SK-N-SH treated with all-trans-retinoic acid at 6 μM for 48 hours (cell line): Measurements from ENCODE around the gene MESP2.

Experiments
- ATAC-seq: fragments of 200-7000 bp; cut with Tn5 transposase; 3 replicates; pipeline ENCODE4 v1.9.1; 2020; ENCODE audit warnings: mild to moderate bottlenecking, moderate library complexity
- ARNTL ChIP-seq: fragments of 450-650 bp; formaldehyde crosslinking; IDR thresholded peaks from 2 replicates; pipeline ENCODE4 v1.5.0; 2020; ENCODE audit warnings: low read depth, mild to moderate bottlenecking, moderate library complexity, borderline replicate concordance
- BACH2 ChIP-seq: fragments of 250-450 bp; sonication (Bioruptor Pico); IDR thresholded peaks from 2 replicates; pipeline ENCODE4 v1.9.0; 2021; ENCODE audit warnings: mild to moderate bottlenecking, borderline replicate concordance
- CSDC2 ChIP-seq: fragments of 250-450 bp; sonication (Bioruptor Pico); IDR thresholded peaks from 2 replicates; pipeline ENCODE4 v1.5.0; 2020; ENCODE audit warnings: mild to moderate bottlenecking, moderate library complexity
- ESRRG ChIP-seq: fragments of 250-450 bp; sonication (Bioruptor Pico); IDR thresholded peaks from 2 replicates; pipeline ENCODE4 v1.6.1; 2021; ENCODE audit warnings: mild to moderate bottlenecking
- GLIS3 ChIP-seq: fragments of 250-450 bp; sonication (Bioruptor Pico); IDR thresholded peaks from 2 replicates; pipeline ENCODE4 v1.5.0; 2020; ENCODE audit warnings: mild to moderate bottlenecking, moderate library complexity
- PATZ1 ChIP-seq: fragments of 250-450 bp; sonication (Bioruptor Pico); IDR thresholded peaks from 2 replicates; pipeline ENCODE4 v1.8.0; 2020; ENCODE audit warnings: mild to moderate bottlenecking, moderate library complexity, borderline replicate concordance
- POU6F1 ChIP-seq: fragments of 250-450 bp; sonication (Bioruptor Pico); IDR thresholded peaks from 2 replicates; pipeline ENCODE4 v1.8.0; 2021; ENCODE audit warnings: low read depth, mild to moderate bottlenecking, moderate library complexity, borderline replicate concordance
- PPARA ChIP-seq: fragments of 250-450 bp; sonication (Bioruptor Pico); IDR thresholded peaks from 2 replicates; pipeline ENCODE4 v1.5.0; 2020; ENCODE audit warnings: mild to moderate bottlenecking, borderline replicate concordance
- RARB ChIP-seq: fragments of 250-450 bp; sonication (Bioruptor Pico); IDR thresholded peaks from 2 replicates; pipeline ENCODE4 v1.8.0; 2021; ENCODE audit warnings: mild to moderate bottlenecking, moderate library complexity
- SNAI2 ChIP-seq: fragments of 250-450 bp; sonication (Bioruptor Pico); IDR thresholded peaks from 2 replicates; pipeline ENCODE4 v1.5.0; 2020; ENCODE audit warnings: mild to moderate bottlenecking, moderate library complexity
- TCF4 ChIP-seq: fragments of 250-450 bp; sonication (Bioruptor Pico); IDR thresholded peaks from 2 replicates; pipeline ENCODE4 v1.8.0; 2021; ENCODE audit warnings: mild to moderate bottlenecking, moderate library complexity, borderline replicate concordance
- TOX ChIP-seq: fragments of 250-450 bp; sonication (Bioruptor Pico); IDR thresholded peaks from 2 replicates; pipeline ENCODE4 v1.8.0; 2021; ENCODE audit warnings: mild to moderate bottlenecking, moderate library complexity, borderline replicate concordance
- ZC3H10 ChIP-seq: fragments of 250-450 bp; sonication (Bioruptor Pico); IDR thresholded peaks from 2 replicates; pipeline ENCODE4 v1.5.1; 2021; ENCODE audit warnings: mild to moderate bottlenecking, moderate library complexity
- ZFP3 ChIP-seq: fragments of 250-450 bp; sonication (Bioruptor Pico); IDR thresholded peaks from 2 replicates; pipeline ENCODE4 v1.5.0; 2020; ENCODE audit warnings: mild to moderate bottlenecking, moderate library complexity
- ZFP30 ChIP-seq: fragments of 450-650 bp; formaldehyde crosslinking; IDR thresholded peaks from 2 replicates; pipeline ENCODE4 v1.5.0; 2022; ENCODE audit warnings: mild to moderate bottlenecking, moderate library complexity
- ZNF565 ChIP-seq: fragments of 450-650 bp; formaldehyde crosslinking; conservative IDR thresholded peaks from 2 replicates; pipeline ENCODE4 v1.5.0; 2020; ENCODE audit warnings: low read depth, mild to moderate bottlenecking, moderate library complexity
- ZNF70 ChIP-seq: fragments of 450-650 bp; formaldehyde crosslinking; IDR thresholded peaks from 2 replicates; pipeline ENCODE4 v1.5.0; 2020; ENCODE audit warnings: mild to moderate bottlenecking, moderate library complexity
- ZNF8 ChIP-seq: fragments of 450-650 bp; formaldehyde crosslinking; IDR thresholded peaks from 2 replicates; pipeline ENCODE4 v1.5.0; 2020; ENCODE audit warnings: mild to moderate bottlenecking, moderate library complexity
- TF ChIP-seq, protein P1 (sequence below): fragments of 250-450 bp; sonication (Bioruptor Pico); IDR thresholded peaks from 2 replicates; pipeline ENCODE4 v1.5.1; 2020; ENCODE audit warnings: low read depth, mild to moderate bottlenecking, moderate library complexity
- TF ChIP-seq, protein P2 (sequence below): fragments of 250-450 bp; sonication (Bioruptor Pico); IDR thresholded peaks from 2 replicates; pipeline ENCODE4 v1.5.1; 2021; ENCODE audit warnings: mild to moderate bottlenecking, moderate library complexity

MESP2 gene

DNA sequence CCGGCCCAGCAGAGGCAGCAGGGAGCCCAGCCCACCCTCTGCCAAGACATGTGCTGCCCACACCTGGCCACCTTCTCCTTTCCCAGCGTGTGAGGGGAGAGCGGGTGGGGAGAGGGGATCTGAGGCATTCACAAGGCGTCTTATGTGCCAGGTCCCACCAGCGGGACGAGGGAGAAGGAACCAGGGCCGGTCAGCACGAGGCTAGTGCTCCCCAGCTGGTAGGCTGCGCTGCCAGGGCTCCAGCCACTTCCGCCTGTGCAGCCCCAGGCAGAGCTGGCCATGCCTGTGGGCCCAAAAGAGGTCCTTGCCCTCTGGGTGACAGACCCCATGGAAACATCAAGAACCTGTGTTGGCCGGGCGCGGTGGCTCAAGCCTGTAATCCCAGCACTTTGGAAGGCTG is 31.0 kb upstream of the MESP2 start (continued):
- no peak for TF ChIP-seq ESRRG
- no peak for TF ChIP-seq POU6F1
- no peak for TF ChIP-seq SNAI2 (CRISPR knock-in tag)
- TF ChIP-seq PATZ1 (CRISPR knock-in tag) = no peak
- no peak for TF ChIP-seq ZFP3

DNA sequence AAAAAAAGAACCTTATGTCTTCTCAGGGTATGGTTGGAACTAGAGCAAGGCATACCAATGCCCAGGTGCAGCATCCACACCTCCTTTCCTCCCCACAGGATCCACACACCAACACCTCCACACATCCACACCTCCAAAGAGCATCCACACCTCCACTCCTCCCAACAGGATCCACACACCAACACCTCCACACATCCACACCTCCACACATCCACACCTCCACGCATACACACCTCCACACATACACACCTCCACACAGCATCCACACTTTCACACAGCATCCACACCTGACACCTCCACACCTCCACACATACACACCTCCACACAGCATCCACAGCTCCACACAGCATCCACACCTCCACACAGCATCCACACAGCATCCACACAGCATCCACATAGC is 30.4 kb upstream of the MESP2 start:
- ATAC-seq = no peak
- no peak for TF ChIP-seq PPARA (CRISPR knock-in tag)
- TF ChIP-seq POU6F1 = no peak
- TF ChIP-seq ZFP30 = no peak
- TF ChIP-seq, protein P1, sequence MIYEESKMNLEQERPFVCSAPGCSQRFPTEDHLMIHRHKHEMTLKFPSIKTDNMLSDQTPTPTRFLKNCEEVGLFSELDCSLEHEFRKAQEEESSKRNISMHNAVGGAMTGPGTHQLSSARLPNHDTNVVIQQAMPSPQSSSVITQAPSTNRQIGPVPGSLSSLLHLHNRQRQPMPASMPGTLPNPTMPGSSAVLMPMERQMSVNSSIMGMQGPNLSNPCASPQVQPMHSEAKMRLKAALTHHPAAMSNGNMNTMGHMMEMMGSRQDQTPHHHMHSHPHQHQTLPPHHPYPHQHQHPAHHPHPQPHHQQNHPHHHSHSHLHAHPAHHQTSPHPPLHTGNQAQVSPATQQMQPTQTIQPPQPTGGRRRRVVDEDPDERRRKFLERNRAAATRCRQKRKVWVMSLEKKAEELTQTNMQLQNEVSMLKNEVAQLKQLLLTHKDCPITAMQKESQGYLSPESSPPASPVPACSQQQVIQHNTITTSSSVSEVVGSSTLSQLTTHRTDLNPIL (CRISPR knock-in tag) = no peak
- no peak for TF ChIP-seq CSDC2 (CRISPR knock-in tag)
- TF ChIP-seq, protein P2, sequence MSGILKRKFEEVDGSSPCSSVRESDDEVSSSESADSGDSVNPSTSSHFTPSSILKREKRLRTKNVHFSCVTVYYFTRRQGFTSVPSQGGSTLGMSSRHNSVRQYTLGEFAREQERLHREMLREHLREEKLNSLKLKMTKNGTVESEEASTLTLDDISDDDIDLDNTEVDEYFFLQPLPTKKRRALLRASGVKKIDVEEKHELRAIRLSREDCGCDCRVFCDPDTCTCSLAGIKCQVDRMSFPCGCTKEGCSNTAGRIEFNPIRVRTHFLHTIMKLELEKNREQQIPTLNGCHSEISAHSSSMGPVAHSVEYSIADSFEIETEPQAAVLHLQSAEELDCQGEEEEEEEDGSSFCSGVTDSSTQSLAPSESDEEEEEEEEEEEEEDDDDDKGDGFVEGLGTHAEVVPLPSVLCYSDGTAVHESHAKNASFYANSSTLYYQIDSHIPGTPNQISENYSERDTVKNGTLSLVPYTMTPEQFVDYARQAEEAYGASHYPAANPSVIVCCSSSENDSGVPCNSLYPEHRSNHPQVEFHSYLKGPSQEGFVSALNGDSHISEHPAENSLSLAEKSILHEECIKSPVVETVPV = no peak
- TF ChIP-seq ZNF70 (CRISPR knock-in tag) = no peak
- TF ChIP-seq ZFP3 = no peak
- no peak for TF ChIP-seq GLIS3
- no peak for TF ChIP-seq ARNTL (CRISPR knock-in tag)
- TF ChIP-seq TCF4 (CRISPR knock-in tag) = no peak
- TF ChIP-seq ZNF8 (CRISPR knock-in tag) = no peak

DNA sequence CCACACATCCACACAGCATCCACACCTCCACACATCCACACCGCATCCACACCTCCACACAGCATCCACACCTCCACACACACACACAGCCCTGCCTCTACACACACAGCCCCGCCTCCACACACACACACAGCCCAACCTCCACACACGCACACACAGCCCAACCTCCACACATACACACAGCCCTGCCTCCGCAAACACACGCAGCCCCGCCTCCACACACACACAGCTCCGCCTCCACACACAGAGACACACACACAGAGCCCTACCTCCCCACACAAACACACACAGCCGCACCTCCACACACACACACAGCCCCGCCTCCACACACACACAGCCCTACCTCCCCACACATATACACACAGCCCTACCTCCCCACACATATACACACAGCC is 29.7 kb upstream of the MESP2 start:
- no peak for ATAC-seq
- no peak for TF ChIP-seq SNAI2 (CRISPR knock-in tag)
- TF ChIP-seq CSDC2 (CRISPR knock-in tag) = no peak
- no peak for TF ChIP-seq ZNF565 (CRISPR knock-in tag)
- TF ChIP-seq TOX (CRISPR knock-in tag) = no peak
- TF ChIP-seq BACH2 = no peak
- no peak for TF ChIP-seq RARB
- no peak for TF ChIP-seq ARNTL (CRISPR knock-in tag)
- no peak for TF ChIP-seq ZFP3
- no peak for TF ChIP-seq ZC3H10 (CRISPR knock-in tag)
- TF ChIP-seq, protein P1 (CRISPR knock-in tag) = no peak
- TF ChIP-seq PATZ1 (CRISPR knock-in tag) = no peak
